Embryonic facial prominence (tissue), 1 donor: ENCODE measurements around the gene ARHGAP31.

Experiments used
- DNase-seq: peaks from one replicate; pipeline ENCODE4 v3.0.0-alpha.2; 2016; ENCODE audit errors: extremely low spot score

ARHGAP31 gene

GRCh38 chr3:119434703-119435102, 140.5 kb downstream of the ARHGAP31 start:
- DNase-seq = no peak

- DNase-seq = no peak
Measured at GRCh38 chr3:119436977-119437376, 142.8 kb downstream of the ARHGAP31 start.

- no peak for DNase-seq
Measured at GRCh38 chr3:119437691-119438258, 143.6 kb downstream of the ARHGAP31 start.

GRCh38 chr3:119443179-119443578, 149.0 kb downstream of the ARHGAP31 start:
- DNase-seq = no peak

- DNase-seq = no peak
Measured at GRCh38 chr3:119444590-119444989, 150.4 kb downstream of the ARHGAP31 start.

- no peak for DNase-seq
Measured at GRCh38 chr3:119453822-119454221, 159.6 kb downstream of the ARHGAP31 start.

GRCh38 chr3:119456469-119456868, 162.3 kb downstream of the ARHGAP31 start:
- DNase-seq = no peak

GRCh38 chr3:119457246-119457645, 163.1 kb downstream of the ARHGAP31 start:
- no peak for DNase-seq

GRCh38 chr3:119463171-119464169, 169.3 kb downstream of the ARHGAP31 start, which contains the start of gene TMEM39A:
Gene TMEM39A (minus strand): TSS chr3:119463615. CDS start chr3:119462074, 1,541 bp downstream.
- DNase-seq = peak; percentile 94

GRCh38 chr3:119468041-119468440, 173.9 kb downstream of the ARHGAP31 start:
- DNase-seq = no peak

- no peak for DNase-seq
Measured at GRCh38 chr3:119469418-119470189, 175.4 kb downstream of the ARHGAP31 start.
